ENCODE measurements around the gene SEZ6L. TPM values are rescaled to one million over a fixed set of nuclear protein-coding genes. Genes with fewer than 3 reads are reported as not detected.

SEZ6L gene
- polyA plus RNA-seq, 2 donors, result 0.01 to 0.04 TPM

- peaks cover 0 to 3% of the 10 kb centered on the region in 2 donors for H3K9me3 ChIP-seq (ENCODE audit: control insufficient read depth in 2 of 2, insufficient read depth in 1 of 2, low read depth in 1 of 2, low read length in 1 of 2)
- H3K27ac ChIP-seq (ENCODE audit: low read depth in 2 of 2, low read length in 1 of 2), result no peak overlapping the region
- no peaks in the 10 kb centered on the region for H3K27me3 ChIP-seq (ENCODE audit: control insufficient read depth in 1 of 2, insufficient read depth in 2 of 2, low read length in 2 of 2)
- H3K4me1 ChIP-seq (ENCODE audit: control insufficient read depth in 2 of 2, insufficient read depth in 2 of 2, low read length in 1 of 2), result peaks cover 0 to 3% of the 10 kb centered on the region in 2 donors
- H3K36me3 ChIP-seq (ENCODE audit: control insufficient read depth in 2 of 2, insufficient read depth in 2 of 2, low read length in 1 of 2), result peaks cover 0 to 2% of the 10 kb centered on the region in 2 donors
- 78 to 81% methylated on average over 2 of the region's 2 CpGs for WGBS, 2 donors
- H3K4me3 ChIP-seq (ENCODE audit: low read depth in 1 of 2, low read length in 2 of 2), result no peak overlapping the region
Observed at GRCh38 chr22:26430600-26430999, 261.3 kb downstream of the SEZ6L start.

GRCh38 chr22:26431261-26431995 is 262.2 kb downstream of the SEZ6L start:
- WGBS, 2 donors, result 86 to 92% methylated on average over 13 of the region's 13 CpGs
- Histone ChIP-seq H3K36me3 (ENCODE audit: control insufficient read depth in 2 of 2, insufficient read depth in 2 of 2, low read length in 1 of 2) (peaks cover 0 to 2% of the 10 kb centered on the region in 2 donors), H3K27ac (ENCODE audit: low read depth in 2 of 2, low read length in 1 of 2) (no peak overlapping the region), H3K4me3 (ENCODE audit: low read depth in 1 of 2, low read length in 2 of 2) (no peak overlapping the region), H3K9me3 (ENCODE audit: control insufficient read depth in 2 of 2, insufficient read depth in 1 of 2, low read depth in 1 of 2, low read length in 1 of 2) (peaks cover 0 to 3% of the 10 kb centered on the region in 2 donors), H3K27me3 (ENCODE audit: control insufficient read depth in 1 of 2, insufficient read depth in 2 of 2, low read length in 2 of 2) (no peaks in the 10 kb centered on the region), H3K4me1 (ENCODE audit: control insufficient read depth in 2 of 2, insufficient read depth in 2 of 2, low read length in 1 of 2) (peaks cover 0 to 3% of the 10 kb centered on the region in 2 donors)

- no peak overlapping the region for H3K4me3 ChIP-seq (ENCODE audit: low read depth in 1 of 2, low read length in 2 of 2)
- H3K9me3 ChIP-seq (ENCODE audit: control insufficient read depth in 2 of 2, insufficient read depth in 1 of 2, low read depth in 1 of 2, low read length in 1 of 2), result peaks cover 0 to 3% of the 10 kb centered on the region in 2 donors
- H3K27me3 ChIP-seq (ENCODE audit: control insufficient read depth in 1 of 2, insufficient read depth in 2 of 2, low read length in 2 of 2), result no peaks in the 10 kb centered on the region
- peaks cover 0 to 2% of the 10 kb centered on the region in 2 donors for H3K36me3 ChIP-seq (ENCODE audit: control insufficient read depth in 2 of 2, insufficient read depth in 2 of 2, low read length in 1 of 2)
- H3K4me1 ChIP-seq (ENCODE audit: control insufficient read depth in 2 of 2, insufficient read depth in 2 of 2, low read length in 1 of 2), result peaks cover 3% of the 10 kb centered on the region in 2 donors
- H3K27ac ChIP-seq (ENCODE audit: low read depth in 2 of 2, low read length in 1 of 2), result no peak overlapping the region
- 87 to 93% methylated on average over 3 of the region's 3 CpGs for WGBS, 2 donors
Observed at GRCh38 chr22:26432619-26433311, 263.5 kb downstream of the SEZ6L start.

Data from esophagus (tissue), 2 donors.